Myocyte (in vitro differentiated cells): Measurements from ENCODE around the gene SPOPL. TPM values are rescaled to one million over a fixed set of nuclear protein-coding genes. Genes with fewer than 3 reads are reported as not detected.
"Not testable (repeated sequence)": the region's sequence is repeated elsewhere in the genome, so short reads cannot be mapped to it uniquely, and the experiment has no call there.

ENCODE experiments used
- DNase-seq: peaks from one replicate; pipeline ENCODE4 v3.0.0-alpha.2; 2012; ENCODE audit warnings: low read depth
- polyA plus RNA-seq: library from polyadenylated mRNA; unstranded; fragments of >200 nt; gene quantifications from one replicate; pipeline ENCODE4 v1.2.1, GENCODE V29; 2012; ENCODE audit warnings: missing spikeins
- total RNA-seq: library from RNA; depleted of rRNA; stranded (reverse); fragments of >200 nt; gene quantifications from 2 replicates; pipeline ENCODE4 v1.2.3, GENCODE V29; 2014

SPOPL gene
- 11.8 and 24.7 TPM in 2 replicates for total RNA-seq
- polyA plus RNA-seq = 6.9 TPM

DNA sequence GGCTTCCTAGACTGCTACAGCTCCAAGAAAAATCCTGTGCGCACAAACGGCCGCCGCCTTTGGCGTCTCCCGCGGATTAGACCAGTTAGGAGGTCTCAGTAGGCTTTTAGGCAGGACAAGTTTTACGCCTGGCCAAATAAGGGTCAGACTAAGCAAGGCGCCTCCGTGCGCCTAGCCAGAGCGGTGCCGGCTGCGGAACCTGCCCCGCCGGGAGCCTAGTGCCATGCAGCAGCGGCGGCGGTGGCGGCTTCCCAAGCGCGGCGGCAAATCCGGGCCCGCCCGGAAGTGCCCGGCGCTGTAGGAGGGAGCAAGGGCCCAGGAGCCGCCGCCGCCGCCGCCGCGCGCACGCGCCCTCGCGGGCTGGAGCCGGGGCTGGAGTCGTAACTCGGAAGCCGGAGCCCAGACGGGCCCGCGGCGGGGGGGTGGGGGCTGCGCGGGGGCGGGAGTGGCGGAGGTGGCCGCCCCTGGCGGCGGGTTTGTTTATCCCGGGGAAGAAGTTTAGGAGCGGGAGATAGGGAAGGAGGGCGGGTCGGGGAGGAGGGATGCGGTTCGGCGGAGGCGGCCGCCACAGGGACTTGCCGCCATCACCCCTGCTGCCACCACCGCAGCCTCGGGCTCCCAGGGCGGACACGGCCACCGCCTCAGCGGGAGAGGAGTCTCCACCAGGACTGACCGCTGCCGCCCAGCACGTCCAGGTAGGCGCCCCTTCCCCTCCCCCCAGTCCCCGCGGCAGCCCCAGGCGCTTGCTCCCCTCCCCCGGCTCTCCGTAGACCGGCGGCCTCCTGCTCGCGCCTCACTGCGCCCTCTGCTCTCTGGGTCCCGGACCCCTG lies at the start of gene SPOPL:
Gene SPOPL (plus strand): TSS at position 346 of the 830 bp plus-strand sequence. CDS start 48,447 bp downstream, outside the sequence.
- DNase-seq = peak; percentile 91

DNA sequence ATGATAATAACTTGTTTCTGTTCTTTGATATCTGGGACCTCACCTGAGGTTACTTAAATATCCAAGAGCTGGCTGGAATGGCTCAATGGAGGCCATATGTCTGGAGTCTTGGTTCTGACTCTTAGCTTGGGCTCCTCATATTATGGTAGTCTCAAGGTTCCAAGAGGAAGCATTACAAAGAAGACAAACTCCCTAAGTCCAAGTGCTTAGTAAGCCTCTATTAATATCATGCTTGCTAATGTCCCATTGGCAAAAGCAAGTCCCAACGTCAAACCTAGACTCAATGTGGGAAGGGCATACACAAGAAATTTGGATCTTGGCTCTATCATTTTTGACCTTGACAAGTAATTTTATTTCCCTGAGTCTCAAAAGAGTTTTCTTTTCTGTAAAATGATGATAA lies 49.2 kb upstream of the SPOPL start:
- DNase-seq = peak; percentile 9

DNA sequence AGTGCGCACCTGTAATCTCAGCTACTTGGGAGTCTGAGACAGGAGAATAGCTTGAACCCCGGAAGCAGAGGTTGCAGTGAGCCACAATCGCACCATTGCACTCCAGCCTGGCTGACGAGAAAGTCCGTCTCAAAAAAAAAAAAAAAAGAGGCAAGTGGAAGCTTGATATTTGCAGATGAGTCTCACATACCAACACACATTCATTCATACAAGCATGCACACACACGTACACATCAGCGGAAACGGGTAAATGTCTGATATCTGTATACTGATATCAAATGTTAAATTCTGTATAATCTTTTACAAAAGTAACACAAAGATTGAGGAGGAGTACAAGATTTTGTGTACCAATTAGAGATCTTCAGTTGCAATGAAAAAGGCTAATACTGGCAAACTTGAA lies 47.8 kb upstream of the SPOPL start:
- no peak for DNase-seq

- no peak for DNase-seq
Measured at GRCh38 chr2:138454761-138455160, 46.8 kb upstream of the SPOPL start.

GRCh38 chr2:138455275-138455674 lies 46.3 kb upstream of the SPOPL start:
- DNase-seq = no peak

DNA sequence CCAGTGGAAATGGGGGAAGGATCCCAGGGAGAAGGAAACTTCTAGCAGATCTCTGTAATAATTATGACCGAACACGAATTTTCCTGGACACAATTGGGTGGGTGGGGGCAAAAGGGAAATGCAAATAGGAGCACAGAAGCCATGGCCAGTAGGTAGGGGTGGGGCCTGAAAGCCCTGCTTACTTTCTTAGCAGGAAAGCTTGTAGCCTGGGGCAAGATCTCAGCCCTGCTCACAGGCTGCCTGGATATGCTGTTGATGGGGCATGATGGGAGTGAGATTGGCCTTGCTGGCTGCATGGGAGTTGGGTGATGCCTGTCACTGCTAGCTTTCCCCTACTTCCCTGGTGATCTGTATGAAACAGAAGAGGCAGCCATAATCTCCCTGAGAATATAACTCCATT lies 45.9 kb upstream of the SPOPL start:
- no peak for DNase-seq

DNA sequence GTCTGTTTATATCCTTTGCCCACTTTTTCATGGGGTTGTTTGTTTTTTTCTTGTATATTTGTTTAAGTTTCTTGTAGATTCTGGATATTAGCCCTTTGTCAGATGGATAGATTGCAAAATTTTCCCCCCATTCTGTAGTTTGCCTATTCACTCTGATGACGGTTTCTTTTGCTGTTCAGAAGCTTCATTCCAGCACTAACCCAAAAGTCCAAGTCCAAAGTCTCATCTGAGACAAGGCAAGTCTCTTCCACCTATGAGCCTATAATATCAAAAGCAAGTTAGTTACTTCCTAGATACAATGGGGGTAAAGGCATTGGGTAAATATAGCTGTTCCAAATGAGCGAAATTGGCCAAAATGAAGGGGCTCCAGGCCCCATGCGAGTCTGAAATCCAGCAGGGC lies 38.9 kb upstream of the SPOPL start:
- DNase-seq = not testable (repeated sequence)

GRCh38 chr2:138468617-138469016 lies 33.0 kb upstream of the SPOPL start:
- DNase-seq = no peak

- DNase-seq = no peak
Measured at GRCh38 chr2:138469411-138469810, 32.2 kb upstream of the SPOPL start.

DNA sequence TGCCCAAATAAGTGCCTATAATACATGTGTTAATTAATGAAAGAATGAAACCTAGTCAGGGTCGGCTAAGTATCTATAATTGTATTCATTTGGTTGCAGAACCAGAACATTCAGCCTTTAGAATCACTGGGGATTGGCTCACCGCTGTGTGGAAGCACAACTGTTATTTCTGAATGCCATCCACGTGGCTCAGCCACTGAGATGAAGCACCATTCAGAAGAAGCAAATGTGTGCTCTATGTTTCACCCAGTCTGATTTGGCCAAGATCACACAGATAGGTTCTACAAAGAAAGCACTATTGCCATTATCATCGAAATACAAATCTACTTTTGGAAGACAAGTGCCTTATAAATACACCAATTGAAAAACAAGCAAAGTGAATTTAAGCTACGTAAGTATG lies 30.6 kb upstream of the SPOPL start:
- DNase-seq = peak; percentile 11

DNA sequence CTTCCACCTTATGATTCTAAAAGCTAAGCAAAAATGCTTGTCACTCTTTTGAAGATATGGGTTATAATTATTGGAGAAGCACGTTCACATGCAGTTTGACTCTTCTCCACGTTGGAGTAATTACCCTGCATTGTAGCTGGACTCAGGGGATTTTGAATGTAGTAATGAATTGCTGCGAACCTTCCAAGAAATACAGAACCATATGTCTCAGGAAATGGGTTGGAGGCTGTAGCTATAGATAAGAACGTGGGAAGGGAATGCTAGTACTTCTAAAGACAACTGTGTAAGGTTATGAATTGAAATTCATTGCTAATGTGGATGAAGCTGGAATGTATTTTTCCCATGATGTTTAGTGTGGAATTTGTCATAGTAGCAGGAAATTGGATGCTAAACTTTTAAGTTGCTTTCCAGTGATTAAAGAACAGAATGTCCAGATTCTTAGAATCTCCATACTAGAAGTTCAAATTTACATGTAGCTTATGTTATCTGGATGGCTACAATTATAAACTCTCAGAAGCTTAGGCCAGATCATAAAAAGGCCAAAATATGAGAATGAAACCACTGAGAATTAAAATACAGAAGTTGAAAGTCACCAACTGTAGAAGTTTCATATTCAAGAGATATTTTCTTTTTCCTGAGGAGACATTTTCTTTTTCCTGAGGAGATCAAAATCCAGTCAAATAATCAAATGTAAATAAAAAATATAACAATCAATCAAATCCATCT lies 27.3 kb upstream of the SPOPL start:
- DNase-seq = no peak

GRCh38 chr2:138475277-138475776 lies 26.2 kb upstream of the SPOPL start:
- no peak for DNase-seq

- DNase-seq = no peak
Measured at GRCh38 chr2:138476186-138476585, 25.4 kb upstream of the SPOPL start.

GRCh38 chr2:138476940-138477339 lies 24.6 kb upstream of the SPOPL start:
- DNase-seq = no peak

- not testable (repeated sequence) for DNase-seq
Measured at GRCh38 chr2:138482796-138483195, 18.8 kb upstream of the SPOPL start.

GRCh38 chr2:138485019-138485418 lies 16.6 kb upstream of the SPOPL start:
- DNase-seq = peak; percentile 16

- no peak for DNase-seq
Measured at GRCh38 chr2:138486363-138487198, 15.0 kb upstream of the SPOPL start.

DNA sequence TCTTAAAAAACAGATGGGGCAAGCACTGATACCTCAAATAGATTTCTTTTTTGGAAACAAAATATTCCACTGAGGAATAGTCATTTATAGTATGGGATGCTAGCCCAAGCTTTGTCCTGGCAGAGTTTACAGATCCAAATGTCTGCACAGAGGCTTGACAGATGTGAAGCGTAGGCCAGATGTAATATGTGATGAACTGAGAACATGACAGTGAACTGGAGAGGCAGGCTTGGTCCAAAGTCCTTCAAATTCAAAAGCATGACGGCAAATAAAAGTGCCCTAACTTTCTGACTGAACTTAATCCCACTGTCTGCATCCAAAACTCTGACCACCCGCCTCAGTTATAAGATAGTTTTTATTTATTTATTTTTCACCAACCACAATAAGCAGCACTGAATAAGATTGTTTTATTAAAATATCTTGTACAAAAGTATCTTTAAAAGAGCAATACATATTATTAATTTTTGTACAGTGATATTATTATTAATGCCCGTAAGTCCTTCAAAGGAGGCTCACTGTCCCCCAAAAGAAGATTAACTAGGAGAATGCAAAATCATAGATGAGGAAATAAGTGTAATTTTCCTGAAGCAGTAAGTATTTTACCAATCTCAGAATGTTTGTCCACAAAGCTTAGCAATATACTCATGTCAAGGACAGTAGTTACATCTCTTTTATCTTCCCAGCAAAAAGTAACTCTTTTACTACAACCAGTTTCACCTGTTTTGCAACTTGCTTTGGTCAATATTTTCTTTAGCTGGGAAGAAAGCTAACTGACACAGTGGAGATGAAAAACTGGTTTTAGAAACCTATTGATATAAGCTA lies 10.7 kb upstream of the SPOPL start:
- DNase-seq = no peak

- DNase-seq = no peak
Measured at GRCh38 chr2:138491495-138491862, 10.1 kb upstream of the SPOPL start.

DNA sequence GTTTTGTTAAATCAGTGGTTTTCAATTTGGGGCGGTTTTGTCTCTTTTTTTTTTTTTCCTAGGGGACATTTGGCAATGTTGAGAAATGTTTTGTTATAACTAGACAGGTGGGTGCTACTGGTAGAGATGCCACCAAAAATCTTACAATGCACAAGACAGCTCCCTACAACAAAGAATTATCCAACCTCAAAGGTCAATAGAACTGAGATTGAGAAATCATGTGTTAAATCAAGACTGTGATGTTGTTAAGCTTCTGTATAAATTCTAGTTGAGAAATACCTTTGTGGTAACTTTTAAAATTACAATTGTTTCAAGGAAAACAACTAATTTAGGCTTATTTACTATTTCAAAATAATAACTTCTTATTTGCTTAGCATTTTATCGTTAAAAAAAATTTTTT lies 9.4 kb upstream of the SPOPL start:
- no peak for DNase-seq

- DNase-seq = peak; percentile 16
Measured at GRCh38 chr2:138493334-138493733, 8.2 kb upstream of the SPOPL start.
